Measurements from ENCODE around the gene LLGL2. TPM values are rescaled to one million over a fixed set of nuclear protein-coding genes. Genes with fewer than 3 reads are reported as not detected.
A peak's percentile ranks its signal among the peaks of the same experiment; 100 is the strongest.
"Not testable (repeated sequence)": the region's sequence is repeated elsewhere in the genome, so short reads cannot be mapped to it uniquely, and the experiment has no call there.

The LLGL2 gene
- total RNA-seq, 1 donor from 2014 or later, result 477 TPM

- DNase-seq (ENCODE audit: low spot score), result no peak
Observed at GRCh38 chr17:75568412-75569255, 43.1 kb downstream of the LLGL2 start.

GRCh38 chr17:75570034-75570676 lies 44.7 kb downstream of the LLGL2 start:
- DNase-seq (ENCODE audit: low spot score), result no peak

- DNase-seq (ENCODE audit: low spot score), result no peak
Observed at GRCh38 chr17:75570772-75571171, 45.3 kb downstream of the LLGL2 start.

GRCh38 chr17:75571197-75571884 lies 45.8 kb downstream of the LLGL2 start:
- DNase-seq (ENCODE audit: low spot score), result no peak

GRCh38 chr17:75571885-75572215 lies 46.4 kb downstream of the LLGL2 start:
- DNase-seq (ENCODE audit: low spot score), result no peak

- DNase-seq (ENCODE audit: low spot score), result no peak
Observed at GRCh38 chr17:75572713-75573539, 47.4 kb downstream of the LLGL2 start.

GRCh38 chr17:75573540-75573957 lies 48.1 kb downstream of the LLGL2 start:
- no peak for DNase-seq (ENCODE audit: low spot score)

- DNase-seq (ENCODE audit: low spot score), result no peak
Observed at GRCh38 chr17:75573994-75574393, 48.5 kb downstream of the LLGL2 start.

GRCh38 chr17:75574404-75575036 lies 49.0 kb downstream of the LLGL2 start:
- no peak for DNase-seq (ENCODE audit: low spot score)

- DNase-seq (ENCODE audit: low spot score), result no peak
Observed at GRCh38 chr17:75575197-75575596, 49.7 kb downstream of the LLGL2 start.

GRCh38 chr17:75575728-75576127 lies 50.2 kb downstream of the LLGL2 start:
- no peak for DNase-seq (ENCODE audit: low spot score)

GRCh38 chr17:75576661-75577060 lies 51.2 kb downstream of the LLGL2 start:
- DNase-seq (ENCODE audit: low spot score), result no peak

GRCh38 chr17:75581121-75581725 lies 55.7 kb downstream of the LLGL2 start:
- DNase-seq (ENCODE audit: low spot score), result not testable (repeated sequence)

GRCh38 chr17:75583197-75583596 lies 57.7 kb downstream of the LLGL2 start:
- DNase-seq (ENCODE audit: low spot score), result not testable (repeated sequence)

- DNase-seq (ENCODE audit: low spot score), result no peak
Observed at GRCh38 chr17:75584849-75585175, 59.3 kb downstream of the LLGL2 start.

GRCh38 chr17:75587675-75588595 lies 62.4 kb downstream of the LLGL2 start, which contains the start of gene MYO15B:
MYO15B (plus strand) TSS chr17:75587800; CDS start chr17:75588058, 258 bp downstream.
- DNase-seq (ENCODE audit: low spot score), result peak; percentile 43

- peak; percentile 44 for DNase-seq (ENCODE audit: low spot score)
Observed at GRCh38 chr17:75588596-75589011, 63.1 kb downstream of the LLGL2 start.

- DNase-seq (ENCODE audit: low spot score), result peak; percentile 96
Observed at GRCh38 chr17:75589012-75589918, 63.8 kb downstream of the LLGL2 start.

GRCh38 chr17:75589919-75590303 lies 64.4 kb downstream of the LLGL2 start:
- DNase-seq (ENCODE audit: low spot score), result no peak
